Measurements from ENCODE around the gene ATOH1. TPM values are rescaled to one million over a fixed set of nuclear protein-coding genes. Genes with fewer than 3 reads are reported as not detected.
A peak's percentile ranks its signal among the peaks of the same experiment; 100 is the strongest.

Gene ATOH1, protein sequence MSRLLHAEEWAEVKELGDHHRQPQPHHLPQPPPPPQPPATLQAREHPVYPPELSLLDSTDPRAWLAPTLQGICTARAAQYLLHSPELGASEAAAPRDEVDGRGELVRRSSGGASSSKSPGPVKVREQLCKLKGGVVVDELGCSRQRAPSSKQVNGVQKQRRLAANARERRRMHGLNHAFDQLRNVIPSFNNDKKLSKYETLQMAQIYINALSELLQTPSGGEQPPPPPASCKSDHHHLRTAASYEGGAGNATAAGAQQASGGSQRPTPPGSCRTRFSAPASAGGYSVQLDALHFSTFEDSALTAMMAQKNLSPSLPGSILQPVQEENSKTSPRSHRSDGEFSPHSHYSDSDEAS
- total RNA-seq (2014; rRNA removed; shearing (Covaris generic)) (0.27 and 0.69 TPM in 2 replicates), polyA plus RNA-seq (2016; fragmentation: Nextera tagmentation; extraction: Ambion mirVana) (0.24 and 0.97 TPM in 2 replicates)
- long read RNA-seq: 0 reads

DNA sequence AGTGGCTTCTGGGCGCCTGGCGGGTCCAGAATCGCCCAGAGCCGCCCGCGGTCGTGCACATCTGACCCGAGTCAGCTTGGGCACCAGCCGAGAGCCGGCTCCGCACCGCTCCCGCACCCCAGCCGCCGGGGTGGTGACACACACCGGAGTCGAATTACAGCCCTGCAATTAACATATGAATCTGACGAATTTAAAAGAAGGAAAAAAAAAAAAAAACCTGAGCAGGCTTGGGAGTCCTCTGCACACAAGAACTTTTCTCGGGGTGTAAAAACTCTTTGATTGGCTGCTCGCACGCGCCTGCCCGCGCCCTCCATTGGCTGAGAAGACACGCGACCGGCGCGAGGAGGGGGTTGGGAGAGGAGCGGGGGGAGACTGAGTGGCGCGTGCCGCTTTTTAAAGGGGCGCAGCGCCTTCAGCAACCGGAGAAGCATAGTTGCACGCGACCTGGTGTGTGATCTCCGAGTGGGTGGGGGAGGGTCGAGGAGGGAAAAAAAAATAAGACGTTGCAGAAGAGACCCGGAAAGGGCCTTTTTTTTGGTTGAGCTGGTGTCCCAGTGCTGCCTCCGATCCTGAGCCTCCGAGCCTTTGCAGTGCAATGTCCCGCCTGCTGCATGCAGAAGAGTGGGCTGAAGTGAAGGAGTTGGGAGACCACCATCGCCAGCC, at the start of gene ATOH1:
Gene ATOH1 (plus strand): TSS at position 422 of the 663 bp plus-strand sequence. CDS start 174 bp downstream, at position 596.
- Histone ChIP-seq H3K9me2 (ENCODE audit: insufficient read depth) (no peaks in the 10 kb centered on the region), H3K27me3 (ENCODE audit: insufficient read depth) (peaks cover 72% of the 10 kb centered on the region), H4K20me1 (replicated peaks; ENCODE audit: insufficient read depth) (peaks cover 7% of the 10 kb centered on the region), H3K4me2 (peak within 1 kb of the TSS; percentile 76), H3K4me1 (ENCODE audit: insufficient read depth) (peaks cover 46% of the 10 kb centered on the region), H3K79me2 (replicated peaks; ENCODE audit: insufficient read depth) (no peaks in the 10 kb centered on the region), H2AFZ (peak within 1 kb of the TSS; percentile 73), H3K27ac (ENCODE audit: low read depth) (peak within 1 kb of the TSS; percentile 65), H3K36me3 (ENCODE audit: insufficient read depth) (no peaks in the 10 kb centered on the region), H3F3A (replicated peaks; ENCODE audit: low read depth) (peaks cover 8% of the 10 kb centered on the region; the same call in 1 of the 2 replicates), H3K4me3 (peak within 1 kb of the TSS; percentile 66)
- Mint-ChIP-seq H3K36me3 (ENCODE audit: low read depth) (no peaks in the 10 kb centered on the region; the same call in 2 of the 3 replicates), H3K4me1 (peaks cover 46% of the 10 kb centered on the region), H3K9me3 (no peaks in the 10 kb centered on the region), H3K27me3 (ENCODE audit: insufficient read depth, low read depth, poor library complexity) (peaks cover 83% of the 10 kb centered on the region), H3K27ac (0 out of 2 replicates have a peak within 1 kb of the TSS, but pooled peaks have one; percentile 59), H3K4me3 (peak within 1 kb of the TSS; percentile 79)
- ATAC-seq (peak; percentile 77), DNase-seq (ENCODE audit: low spot score) (peak; percentile 97)
- peak; percentile 44; the same call in 1 of the 2 replicates for TF ChIP-seq CREB1 (CRISPR knock-in tag; IDR thresholded peaks at IDR 0.05; ENCODE audit: low read depth)
- TF ChIP-seq, protein P1, sequence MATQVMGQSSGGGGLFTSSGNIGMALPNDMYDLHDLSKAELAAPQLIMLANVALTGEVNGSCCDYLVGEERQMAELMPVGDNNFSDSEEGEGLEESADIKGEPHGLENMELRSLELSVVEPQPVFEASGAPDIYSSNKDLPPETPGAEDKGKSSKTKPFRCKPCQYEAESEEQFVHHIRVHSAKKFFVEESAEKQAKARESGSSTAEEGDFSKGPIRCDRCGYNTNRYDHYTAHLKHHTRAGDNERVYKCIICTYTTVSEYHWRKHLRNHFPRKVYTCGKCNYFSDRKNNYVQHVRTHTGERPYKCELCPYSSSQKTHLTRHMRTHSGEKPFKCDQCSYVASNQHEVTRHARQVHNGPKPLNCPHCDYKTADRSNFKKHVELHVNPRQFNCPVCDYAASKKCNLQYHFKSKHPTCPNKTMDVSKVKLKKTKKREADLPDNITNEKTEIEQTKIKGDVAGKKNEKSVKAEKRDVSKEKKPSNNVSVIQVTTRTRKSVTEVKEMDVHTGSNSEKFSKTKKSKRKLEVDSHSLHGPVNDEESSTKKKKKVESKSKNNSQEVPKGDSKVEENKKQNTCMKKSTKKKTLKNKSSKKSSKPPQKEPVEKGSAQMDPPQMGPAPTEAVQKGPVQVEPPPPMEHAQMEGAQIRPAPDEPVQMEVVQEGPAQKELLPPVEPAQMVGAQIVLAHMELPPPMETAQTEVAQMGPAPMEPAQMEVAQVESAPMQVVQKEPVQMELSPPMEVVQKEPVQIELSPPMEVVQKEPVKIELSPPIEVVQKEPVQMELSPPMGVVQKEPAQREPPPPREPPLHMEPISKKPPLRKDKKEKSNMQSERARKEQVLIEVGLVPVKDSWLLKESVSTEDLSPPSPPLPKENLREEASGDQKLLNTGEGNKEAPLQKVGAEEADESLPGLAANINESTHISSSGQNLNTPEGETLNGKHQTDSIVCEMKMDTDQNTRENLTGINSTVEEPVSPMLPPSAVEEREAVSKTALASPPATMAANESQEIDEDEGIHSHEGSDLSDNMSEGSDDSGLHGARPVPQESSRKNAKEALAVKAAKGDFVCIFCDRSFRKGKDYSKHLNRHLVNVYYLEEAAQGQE (IDR thresholded peaks at IDR 0.05; ENCODE audit: unreplicated experiment): no peak

DNA sequence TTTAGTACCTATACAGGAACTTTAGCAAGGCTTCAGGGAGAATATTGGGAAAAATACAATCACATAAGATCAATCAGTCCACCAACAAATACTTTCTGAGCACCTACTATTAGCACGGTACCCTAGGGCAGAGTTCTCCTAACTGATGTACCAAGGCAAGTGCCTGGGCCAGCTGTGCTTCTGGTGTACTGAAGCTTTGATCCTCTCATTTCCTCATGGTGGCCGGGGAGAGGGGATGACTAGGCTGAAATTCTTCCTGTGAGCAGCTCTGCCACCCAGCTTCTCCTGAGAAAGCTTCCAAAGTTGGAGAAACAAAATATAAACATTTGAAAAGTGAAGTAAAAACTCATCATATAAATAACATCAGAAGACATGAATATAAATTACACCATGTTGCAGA, 49.3 kb upstream of the ATOH1 start:
- Histone ChIP-seq H2AFZ (no peak overlapping the region), H4K20me1 (replicated peaks; ENCODE audit: insufficient read depth) (no peaks in the 10 kb centered on the region), H3K4me2 (peak overlapping the region; percentile 28; the same call in 1 of the 2 replicates), H3K27ac (ENCODE audit: low read depth) (no peak overlapping the region), H3K4me1 (ENCODE audit: insufficient read depth) (peaks cover 17% of the 10 kb centered on the region), H3K27me3 (ENCODE audit: insufficient read depth) (no peaks in the 10 kb centered on the region), H3K9me2 (ENCODE audit: insufficient read depth) (no peaks in the 10 kb centered on the region), H3K4me3 (no peak overlapping the region), H3K79me2 (replicated peaks; ENCODE audit: insufficient read depth) (no peaks in the 10 kb centered on the region), H3K36me3 (ENCODE audit: insufficient read depth) (no peaks in the 10 kb centered on the region), H3F3A (replicated peaks; ENCODE audit: low read depth) (no peaks in the 10 kb centered on the region)
- H3K9me3 Mint-ChIP-seq: no peaks in the 10 kb centered on the region
- DNase-seq (ENCODE audit: low spot score) (peak; percentile 22), ATAC-seq (peak; percentile 63)
- H3K4me3 Mint-ChIP-seq: no peak overlapping the region
- no peaks in the 10 kb centered on the region for H3K36me3 Mint-ChIP-seq (ENCODE audit: low read depth)
- peak overlapping the region; percentile 49; the same call in 1 of the 2 replicates for H3K27ac Mint-ChIP-seq
- TF ChIP-seq, protein P2, sequence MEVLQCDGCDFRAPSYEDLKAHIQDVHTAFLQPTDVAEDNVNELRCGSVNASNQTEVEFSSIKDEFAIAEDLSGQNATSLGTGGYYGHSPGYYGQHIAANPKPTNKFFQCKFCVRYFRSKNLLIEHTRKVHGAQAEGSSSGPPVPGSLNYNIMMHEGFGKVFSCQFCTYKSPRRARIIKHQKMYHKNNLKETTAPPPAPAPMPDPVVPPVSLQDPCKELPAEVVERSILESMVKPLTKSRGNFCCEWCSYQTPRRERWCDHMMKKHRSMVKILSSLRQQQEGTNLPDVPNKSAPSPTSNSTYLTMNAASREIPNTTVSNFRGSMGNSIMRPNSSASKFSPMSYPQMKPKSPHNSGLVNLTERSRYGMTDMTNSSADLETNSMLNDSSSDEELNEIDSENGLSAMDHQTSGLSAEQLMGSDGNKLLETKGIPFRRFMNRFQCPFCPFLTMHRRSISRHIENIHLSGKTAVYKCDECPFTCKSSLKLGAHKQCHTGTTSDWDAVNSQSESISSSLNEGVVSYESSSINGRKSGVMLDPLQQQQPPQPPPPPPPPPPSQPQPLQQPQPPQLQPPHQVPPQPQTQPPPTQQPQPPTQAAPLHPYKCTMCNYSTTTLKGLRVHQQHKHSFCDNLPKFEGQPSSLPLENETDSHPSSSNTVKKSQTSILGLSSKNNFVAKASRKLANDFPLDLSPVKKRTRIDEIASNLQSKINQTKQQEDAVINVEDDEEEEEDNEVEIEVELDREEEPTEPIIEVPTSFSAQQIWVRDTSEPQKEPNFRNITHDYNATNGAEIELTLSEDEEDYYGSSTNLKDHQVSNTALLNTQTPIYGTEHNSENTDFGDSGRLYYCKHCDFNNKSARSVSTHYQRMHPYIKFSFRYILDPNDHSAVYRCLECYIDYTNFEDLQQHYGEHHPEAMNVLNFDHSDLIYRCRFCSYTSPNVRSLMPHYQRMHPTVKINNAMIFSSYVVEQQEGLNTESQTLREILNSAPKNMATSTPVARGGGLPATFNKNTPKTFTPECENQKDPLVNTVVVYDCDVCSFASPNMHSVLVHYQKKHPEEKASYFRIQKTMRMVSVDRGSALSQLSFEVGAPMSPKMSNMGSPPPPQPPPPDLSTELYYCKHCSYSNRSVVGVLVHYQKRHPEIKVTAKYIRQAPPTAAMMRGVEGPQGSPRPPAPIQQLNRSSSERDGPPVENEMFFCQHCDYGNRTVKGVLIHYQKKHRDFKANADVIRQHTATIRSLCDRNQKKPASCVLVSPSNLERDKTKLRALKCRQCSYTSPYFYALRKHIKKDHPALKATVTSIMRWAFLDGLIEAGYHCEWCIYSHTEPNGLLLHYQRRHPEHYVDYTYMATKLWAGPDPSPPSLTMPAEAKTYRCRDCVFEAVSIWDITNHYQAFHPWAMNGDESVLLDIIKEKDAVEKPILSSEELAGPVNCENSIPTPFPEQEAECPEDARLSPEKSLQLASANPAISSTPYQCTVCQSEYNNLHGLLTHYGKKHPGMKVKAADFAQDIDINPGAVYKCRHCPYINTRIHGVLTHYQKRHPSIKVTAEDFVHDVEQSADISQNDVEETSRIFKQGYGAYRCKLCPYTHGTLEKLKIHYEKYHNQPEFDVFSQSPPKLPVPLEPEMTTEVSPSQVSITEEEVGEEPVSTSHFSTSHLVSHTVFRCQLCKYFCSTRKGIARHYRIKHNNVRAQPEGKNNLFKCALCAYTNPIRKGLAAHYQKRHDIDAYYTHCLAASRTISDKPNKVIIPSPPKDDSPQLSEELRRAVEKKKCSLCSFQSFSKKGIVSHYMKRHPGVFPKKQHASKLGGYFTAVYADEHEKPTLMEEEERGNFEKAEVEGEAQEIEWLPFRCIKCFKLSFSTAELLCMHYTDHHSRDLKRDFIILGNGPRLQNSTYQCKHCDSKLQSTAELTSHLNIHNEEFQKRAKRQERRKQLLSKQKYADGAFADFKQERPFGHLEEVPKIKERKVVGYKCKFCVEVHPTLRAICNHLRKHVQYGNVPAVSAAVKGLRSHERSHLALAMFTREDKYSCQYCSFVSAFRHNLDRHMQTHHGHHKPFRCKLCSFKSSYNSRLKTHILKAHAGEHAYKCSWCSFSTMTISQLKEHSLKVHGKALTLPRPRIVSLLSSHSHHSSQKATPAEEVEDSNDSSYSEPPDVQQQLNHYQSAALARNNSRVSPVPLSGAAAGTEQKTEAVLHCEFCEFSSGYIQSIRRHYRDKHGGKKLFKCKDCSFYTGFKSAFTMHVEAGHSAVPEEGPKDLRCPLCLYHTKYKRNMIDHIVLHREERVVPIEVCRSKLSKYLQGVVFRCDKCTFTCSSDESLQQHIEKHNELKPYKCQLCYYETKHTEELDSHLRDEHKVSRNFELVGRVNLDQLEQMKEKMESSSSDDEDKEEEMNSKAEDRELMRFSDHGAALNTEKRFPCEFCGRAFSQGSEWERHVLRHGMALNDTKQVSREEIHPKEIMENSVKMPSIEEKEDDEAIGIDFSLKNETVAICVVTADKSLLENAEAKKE (CRISPR knock-in tag; IDR thresholded peaks at IDR 0.05): 0 out of 2 replicates have a peak, but pooled peaks have one; percentile 20
- TF ChIP-seq ZNF331 (CRISPR knock-in tag; IDR thresholded peaks at IDR 0.05; ENCODE audit: low read depth): no peak
- no peak for TF ChIP-seq JUNB (IDR thresholded peaks at IDR 0.05; ENCODE audit: unreplicated experiment)
- no peak for TF ChIP-seq POLR2AphosphoS5 (IDR thresholded peaks at IDR 0.05; ENCODE audit: low read depth)
- H3K4me1 Mint-ChIP-seq: peaks cover 16% of the 10 kb centered on the region
- peaks cover 3% of the 10 kb centered on the region for H3K27me3 Mint-ChIP-seq (ENCODE audit: insufficient read depth, low read depth, poor library complexity)
